Stimulated activated CD4-positive, alpha-beta T cell treated with anti-CD3 and anti-CD28 coated beads, Interleukin-15, amount 100 ng/mL, for 48 hours (primary cell): ENCODE results near the gene GCNA.

Experiments
- DNase-seq, 2 donors: peaks; one replicate each; pipeline ENCODE4 v3.0.0-alpha.2; 2020; ENCODE audit warnings: low read depth in 2 of 2

The GCNA gene

DNA sequence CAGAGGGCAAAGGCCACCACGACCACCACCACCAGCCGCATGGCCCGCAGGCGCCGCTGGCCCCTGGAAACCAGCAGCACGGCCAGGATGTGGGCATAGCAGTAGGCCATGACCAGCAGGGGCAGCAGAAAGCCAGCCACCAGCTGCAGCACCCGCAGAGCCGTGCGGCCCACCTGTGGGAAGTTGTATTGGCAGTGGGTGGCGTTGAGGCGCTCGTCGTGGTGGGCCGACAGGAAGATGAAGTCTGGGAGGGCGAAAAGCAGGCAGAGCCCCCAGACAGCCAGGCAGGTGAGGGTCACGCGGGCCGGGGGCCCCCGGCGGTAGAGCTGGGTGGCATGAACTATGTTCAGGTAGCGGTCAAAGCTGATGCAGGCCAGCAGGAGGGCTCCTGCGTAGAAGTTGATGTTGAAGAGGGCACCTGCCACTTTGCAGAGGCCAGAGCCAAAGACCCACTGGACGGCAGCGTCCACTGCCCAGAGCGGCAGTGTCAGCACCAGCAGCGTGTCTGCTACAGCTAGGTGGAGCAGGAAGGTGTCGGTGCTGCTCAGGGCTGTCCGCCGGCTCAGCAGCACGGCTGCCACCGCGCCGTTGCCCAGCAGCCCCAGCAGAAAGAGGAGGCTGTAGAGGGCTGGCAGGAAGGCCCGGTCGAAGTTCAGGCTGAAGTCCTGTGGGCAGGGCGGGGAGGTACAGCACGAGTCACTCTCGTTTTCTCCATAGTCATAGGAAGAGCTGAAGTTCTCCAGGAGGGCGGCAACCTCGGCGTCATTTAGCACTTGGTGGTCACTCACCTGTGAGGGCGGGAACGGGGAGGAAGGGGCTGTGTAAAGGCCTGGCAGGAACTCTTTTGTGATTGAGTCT lies 38.7 kb downstream of the GCNA start:
- no peak for DNase-seq

- DNase-seq, result no peak
Observed at GRCh38 chrX:71617742-71618141, 39.5 kb downstream of the GCNA start.

DNA sequence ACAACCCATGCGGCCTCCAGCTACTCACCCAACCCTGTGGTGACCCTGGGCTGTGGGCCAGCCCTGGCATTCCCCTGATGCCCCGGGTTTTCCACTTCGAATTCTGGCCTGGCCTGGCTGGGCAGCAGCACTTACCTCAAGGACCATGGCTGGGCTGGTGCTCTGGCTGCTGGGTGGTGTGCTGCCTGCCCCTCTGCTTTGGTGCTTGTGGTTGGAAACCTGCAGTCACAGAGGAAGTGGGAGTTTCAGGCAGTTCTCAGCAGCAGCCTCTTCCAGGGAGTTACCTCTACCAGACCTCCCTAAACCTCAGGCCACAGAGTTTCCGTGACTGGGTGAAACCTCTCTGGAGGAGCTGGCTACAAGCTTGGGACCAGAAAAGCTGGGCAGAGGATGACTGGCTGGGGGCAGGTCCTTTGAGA lies 40.1 kb downstream of the GCNA start, which contains the start of gene CXCR3:
Gene CXCR3, minus strand, starts transcription at position 209 of the 419 bp plus-strand sequence. Its CDS starts 62 bp downstream, at position 147.
- peak; percentile 74 to 75 for DNase-seq

DNA sequence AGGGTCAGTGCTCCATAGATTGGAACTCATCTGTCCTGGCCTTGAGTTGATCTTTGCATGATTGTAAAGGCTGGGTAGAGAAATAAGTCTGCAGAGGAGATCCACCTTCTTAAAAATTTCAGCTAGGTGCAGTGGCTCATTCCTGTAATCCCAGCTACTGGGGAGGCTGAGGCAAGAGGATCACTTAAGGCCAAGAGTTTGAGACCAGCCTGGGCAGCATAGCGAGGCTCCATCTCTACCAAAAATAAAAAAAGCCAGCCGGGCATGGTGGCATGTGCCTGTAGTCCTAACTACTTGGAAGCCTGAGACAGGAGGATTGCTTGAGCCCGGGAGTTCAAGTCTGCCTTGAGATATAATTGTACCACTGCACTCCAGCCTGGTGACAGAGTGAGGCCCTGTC lies 40.5 kb downstream of the GCNA start:
- no peak for DNase-seq

DNA sequence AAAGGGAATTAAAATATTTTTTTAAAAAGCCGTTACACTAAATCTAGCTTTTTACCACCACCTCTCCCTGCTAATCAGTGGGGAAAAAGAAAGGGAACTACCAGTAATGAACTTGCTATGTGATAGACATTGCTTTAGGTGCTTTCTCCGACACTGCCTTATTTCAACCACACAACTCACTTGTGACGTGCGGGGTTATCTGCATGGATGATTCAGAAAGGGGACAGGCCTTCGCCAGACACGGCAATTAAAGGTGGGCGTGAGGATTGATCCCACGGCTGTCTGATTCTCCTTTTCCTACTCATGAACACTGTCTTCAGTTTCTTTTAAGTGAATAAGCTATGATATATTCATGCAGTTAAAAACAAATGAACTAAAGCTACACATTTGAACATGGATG lies 41.0 kb downstream of the GCNA start:
- DNase-seq, result peak; percentile 67 to 68

DNA sequence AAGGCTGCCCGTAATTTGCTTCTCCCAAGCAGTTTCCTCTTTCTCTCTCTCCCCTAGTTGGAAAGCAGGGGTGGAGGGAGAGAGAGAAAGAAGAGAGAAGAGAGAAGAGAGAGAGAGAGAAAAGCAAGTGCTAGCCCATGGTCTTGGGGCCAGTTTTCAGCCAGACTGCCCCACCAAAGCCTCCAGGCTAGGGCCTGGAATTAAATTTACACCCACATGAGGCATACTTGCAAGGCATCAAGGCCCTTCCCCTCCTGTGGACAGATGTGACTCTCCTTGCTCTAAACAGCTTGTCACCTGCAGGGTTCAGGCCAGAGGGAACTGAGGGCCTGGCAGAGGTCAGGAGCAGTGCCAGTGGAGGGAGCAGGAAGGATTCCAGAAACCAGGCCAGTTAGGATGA lies 41.7 kb downstream of the GCNA start:
- no peak for DNase-seq

GRCh38 chrX:71621603-71622002 lies 43.4 kb downstream of the GCNA start:
- DNase-seq, result no peak

DNA sequence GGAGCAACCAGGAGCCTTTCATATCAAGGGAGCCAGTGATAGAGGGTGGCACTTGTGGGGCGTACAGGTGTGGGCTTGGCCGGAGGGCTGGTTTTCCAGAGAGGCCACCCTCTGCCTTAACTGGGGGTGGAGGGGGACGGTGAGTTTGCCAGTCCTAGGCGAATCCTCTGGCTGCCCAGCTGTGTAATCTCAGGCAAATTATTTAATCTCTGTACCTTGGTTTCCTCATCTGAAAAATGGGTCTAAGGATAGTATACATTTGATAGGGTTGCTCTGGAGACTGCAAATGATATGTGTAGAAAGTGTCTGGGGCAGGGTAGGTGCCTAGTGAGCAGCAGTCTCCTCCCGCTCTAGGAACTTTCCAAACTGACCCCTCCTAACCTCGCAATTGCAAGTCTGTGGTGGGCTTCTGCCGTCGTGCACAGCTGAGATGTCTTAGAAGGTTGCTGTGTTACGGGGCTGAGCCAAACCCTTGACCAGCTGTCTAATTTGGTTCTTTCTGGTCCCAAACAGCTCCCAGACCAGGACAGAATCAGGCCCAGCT lies 43.9 kb downstream of the GCNA start:
- DNase-seq, result no peak

GRCh38 chrX:71622576-71623450 lies 44.6 kb downstream of the GCNA start:
- peak; percentile 49 to 60 for DNase-seq

- no peak for DNase-seq
Observed at GRCh38 chrX:71623714-71624113, 45.5 kb downstream of the GCNA start.

DNA sequence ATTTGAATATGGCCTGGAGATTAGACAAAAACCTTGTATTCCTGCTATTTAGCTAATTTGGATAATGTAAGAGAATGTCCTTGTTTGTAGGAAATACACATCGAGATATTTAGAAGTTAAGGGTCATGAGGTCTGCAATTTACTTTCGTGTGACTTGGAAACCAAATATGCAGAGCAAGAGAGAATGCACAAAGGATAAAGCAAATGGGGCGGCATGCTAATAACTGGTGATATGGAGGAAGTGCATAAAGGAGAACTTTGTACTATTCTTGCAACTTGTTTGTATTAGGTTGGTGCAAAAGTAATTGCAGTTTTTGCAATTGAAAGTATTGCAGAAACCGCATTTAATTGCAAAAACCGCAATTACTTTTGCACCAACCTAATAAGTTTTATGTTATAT lies 47.2 kb downstream of the GCNA start:
- DNase-seq, result no peak

DNA sequence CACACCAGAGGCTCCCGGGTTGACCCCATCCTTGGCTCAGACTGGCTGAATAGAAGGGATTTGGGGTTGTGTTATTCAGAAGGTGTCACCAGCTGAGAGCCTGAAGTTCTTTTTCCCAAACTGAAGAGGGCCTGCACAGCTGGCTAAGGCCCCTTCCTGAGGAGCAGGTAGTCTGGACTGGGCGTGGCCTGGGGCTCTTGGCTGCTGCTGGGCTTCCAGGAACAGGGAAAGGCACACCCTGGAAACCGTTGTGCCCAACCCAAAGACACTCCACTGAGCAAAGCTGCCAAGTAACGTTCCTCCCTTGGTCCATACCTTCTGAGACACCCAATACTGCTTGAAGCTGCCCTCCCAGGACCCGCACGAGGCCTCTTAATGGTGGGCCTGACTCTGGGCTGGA lies 48.3 kb downstream of the GCNA start:
- DNase-seq, result no peak

GRCh38 chrX:71627588-71628404 lies 49.6 kb downstream of the GCNA start:
- DNase-seq, result no peak

- no peak for DNase-seq
Observed at GRCh38 chrX:71629467-71629866, 51.2 kb downstream of the GCNA start.

GRCh38 chrX:71632923-71633657 lies 54.9 kb downstream of the GCNA start:
- DNase-seq, result no peak

- DNase-seq, result no peak
Observed at GRCh38 chrX:71634366-71634765, 56.1 kb downstream of the GCNA start.

DNA sequence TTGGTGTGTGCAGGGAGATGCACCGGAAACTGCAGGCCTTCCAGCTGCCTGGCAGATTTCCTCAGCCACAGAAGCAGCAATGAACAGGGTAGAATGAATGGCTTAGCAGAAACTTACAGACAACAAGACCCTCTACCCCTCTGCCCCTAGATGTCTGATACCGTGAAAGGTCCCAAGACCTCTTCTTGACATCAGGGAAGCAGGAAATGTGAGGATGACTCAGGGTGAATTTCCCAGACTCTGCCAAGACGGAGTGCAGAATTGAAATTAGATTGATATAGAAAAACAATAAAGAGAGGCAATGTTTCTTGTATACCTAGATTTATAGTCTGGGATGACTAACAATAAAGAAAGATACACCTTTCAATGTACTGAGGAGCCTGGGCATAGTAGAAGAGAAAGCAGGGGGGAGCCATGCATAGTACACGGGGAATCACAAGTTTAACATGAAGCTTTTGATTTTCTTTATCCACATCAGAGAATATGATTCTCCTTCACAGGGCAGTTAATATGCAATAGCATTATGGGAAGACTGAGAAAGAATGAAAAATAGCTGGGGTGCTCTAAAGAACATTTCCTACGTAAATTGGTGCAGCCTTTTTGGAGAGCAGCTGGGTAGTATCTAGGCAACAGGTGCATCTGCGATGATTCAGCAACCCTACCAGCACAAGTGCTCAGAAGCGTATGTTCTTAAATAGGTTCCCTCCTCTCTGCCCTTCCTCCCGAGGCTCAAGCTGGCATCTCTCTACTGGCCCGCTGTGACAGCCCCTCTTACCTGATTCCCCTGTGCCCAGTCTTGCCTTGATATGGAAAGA lies 58.4 kb downstream of the GCNA start:
- no peak for DNase-seq

DNA sequence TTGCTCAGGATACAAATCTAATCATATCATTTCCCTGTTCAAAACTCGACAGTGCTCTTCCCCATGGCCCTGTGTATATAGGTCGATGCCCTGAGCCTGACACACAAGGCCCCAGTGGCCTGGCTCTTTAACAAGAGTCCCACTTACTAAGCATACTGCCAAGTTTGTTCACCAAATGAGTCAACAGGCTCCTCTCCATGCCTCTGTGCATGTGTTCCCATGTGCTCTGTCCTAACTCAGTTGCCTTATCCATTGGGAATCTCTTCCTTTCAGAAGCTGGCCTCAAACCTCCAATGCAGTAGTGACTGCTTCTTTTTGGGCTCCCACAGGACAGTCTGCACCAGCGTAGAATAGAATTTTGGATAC lies 59.0 kb downstream of the GCNA start:
- DNase-seq, result no peak

GRCh38 chrX:71637848-71638247 lies 59.6 kb downstream of the GCNA start:
- no peak for DNase-seq

DNA sequence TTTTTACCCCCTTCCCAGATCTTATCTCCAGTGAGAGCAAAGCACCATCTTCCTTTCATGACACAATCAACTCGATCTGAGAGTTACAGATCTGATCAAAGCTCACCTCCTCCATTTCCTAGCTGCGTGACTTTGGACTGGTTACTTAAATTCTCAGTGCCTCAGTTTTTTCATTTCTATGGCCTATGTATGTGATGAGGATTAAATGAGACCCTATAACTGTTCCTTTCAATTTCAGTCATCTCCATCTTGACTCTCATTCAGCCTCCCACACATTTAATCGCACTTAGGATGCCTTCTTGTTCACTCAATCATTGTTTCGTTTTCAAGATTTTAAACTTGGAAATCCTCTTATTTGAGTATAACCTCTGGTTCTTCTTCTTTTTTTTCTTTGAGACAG lies 60.2 kb downstream of the GCNA start:
- no peak for DNase-seq
